Activated CD8-positive, alpha-beta memory T cell treated with anti-CD3 and anti-CD28 coated beads for 1 hour (primary cell): ENCODE results near the gene LYZ.

Experiments used
- DNase-seq, 2 donors: peaks; one replicate each; pipeline ENCODE4 v3.0.0-alpha.2; 2020; ENCODE audit warnings: low read depth in 1 of 2; ENCODE audit errors: extremely low read depth in 1 of 2

LYZ gene

DNA sequence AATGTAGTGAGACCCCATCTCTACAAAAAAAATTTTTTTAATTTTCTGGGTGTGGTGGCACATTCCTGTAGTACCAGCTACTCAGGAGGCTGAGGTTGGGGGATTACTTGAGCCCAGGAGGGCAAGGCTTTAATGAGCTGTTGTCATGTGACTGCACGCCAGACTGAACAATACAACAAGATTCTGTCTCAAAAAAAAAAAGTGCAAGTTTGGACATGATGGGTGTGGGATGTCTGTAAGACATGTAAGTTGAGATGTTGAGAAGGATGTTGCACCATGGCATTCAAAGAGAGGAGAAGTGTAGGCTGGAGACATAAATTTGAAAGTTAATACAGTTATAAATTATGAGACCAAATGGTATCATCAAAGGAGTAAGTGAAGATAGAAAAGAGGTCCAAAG lies 34.9 kb downstream of the LYZ start:
- no peak for DNase-seq

DNA sequence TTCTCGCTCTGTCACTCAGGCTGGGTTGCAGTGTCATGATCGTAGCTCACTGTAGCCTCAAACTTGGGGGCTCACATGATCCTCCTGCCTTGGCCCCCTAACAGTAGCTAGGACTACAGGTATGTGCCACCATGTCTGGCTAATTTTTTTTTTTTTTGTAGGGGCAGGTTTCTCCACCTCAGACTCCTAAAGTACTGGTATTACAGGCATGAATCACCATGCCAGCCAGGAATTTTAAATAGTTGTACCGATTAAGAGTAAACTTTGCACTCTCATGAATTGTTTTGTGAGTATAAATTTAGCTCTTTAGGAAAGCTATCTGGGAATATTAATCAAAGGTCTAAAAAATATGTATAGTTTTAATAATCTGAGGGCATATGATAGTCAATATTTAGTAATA lies 36.9 kb downstream of the LYZ start:
- DNase-seq: no peak

DNA sequence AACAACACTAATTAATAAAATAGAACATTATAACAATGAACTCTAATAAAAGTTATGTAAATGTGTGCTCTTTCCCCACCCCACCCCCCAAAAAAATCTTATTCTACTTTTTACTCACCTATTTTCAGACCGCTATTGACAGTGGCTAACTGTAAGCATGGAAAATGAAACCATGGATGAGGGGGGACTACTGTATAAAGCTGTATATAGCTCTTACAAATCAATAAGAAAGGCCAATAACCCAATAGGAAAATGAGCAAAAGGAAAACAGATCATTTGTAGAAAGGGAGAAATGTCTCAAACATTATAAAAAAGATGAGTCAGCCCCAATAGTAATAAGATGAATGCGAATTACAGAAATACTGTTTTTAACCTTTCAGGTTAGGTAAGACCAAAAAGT lies 38.7 kb downstream of the LYZ start:
- DNase-seq: no peak

DNA sequence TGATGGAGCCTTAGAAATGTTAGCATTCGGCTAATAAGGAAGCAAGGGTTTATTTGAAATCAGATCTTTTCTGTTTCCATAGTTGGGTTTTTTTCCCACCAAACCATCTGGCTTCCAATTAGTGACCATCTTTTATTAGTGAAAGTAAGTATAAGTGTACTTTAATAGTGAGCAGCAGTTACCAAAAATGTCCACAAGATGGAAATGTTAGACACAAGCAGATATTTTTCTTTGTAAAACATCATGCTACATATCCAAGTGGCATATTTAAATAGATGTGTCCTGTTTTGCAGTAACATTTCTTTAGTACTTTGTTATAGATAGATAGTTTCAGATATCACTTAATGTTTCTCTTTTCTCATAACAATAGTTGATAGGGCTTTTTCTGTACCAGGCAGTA lies 40.2 kb downstream of the LYZ start:
- DNase-seq: no peak

DNA sequence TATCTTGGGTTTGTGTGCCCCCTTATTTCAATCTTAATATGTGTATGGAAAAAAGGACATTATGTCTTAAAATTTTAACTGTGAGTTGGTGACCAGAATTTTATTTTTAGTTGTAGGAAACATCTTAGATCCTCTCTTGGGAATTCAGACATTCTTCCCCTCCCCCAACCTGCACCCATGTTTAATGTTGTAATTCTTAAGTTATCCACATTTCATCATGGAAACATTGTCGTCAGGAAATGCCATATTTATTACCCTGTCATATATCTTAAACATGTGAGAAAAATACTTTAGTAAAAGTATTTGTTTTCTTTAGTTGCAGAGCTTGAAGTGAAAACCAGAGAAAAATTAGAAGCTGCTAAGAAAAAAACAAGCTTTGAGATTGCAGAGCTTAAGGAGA lies 41.6 kb downstream of the LYZ start:
- no peak for DNase-seq

DNA sequence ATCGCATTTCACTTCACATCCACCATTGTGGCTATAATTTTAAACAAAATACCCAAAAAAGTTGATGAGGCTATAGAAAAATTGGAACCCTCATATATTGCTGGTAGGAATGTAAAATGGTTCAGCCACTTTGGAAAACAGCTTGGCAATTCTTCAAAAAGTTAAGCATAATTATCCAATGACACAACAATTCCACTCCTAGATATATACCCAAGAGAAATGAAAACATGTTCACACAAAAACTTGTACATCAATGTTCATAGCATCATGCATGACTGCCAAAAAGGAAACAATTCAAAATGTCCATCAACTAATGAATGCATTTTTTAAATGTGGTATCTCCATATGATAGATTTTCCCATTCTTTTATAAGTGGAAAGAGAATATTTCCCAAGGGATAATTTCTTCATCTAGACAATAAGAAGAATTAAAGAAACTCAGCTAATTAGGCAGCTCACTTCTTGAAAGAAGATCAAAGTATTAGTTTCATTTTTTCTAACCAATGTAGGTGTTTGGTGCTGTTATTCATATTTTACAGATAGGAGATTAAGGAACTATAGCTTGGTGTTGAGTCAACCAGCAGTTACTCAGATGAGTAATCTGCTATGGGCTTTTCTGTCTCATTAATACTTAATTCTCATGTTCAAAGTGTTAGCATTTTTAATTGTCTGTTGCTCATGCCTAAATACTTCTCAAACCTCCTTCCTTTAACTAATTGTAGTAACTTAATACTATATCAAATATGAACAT lies 44.2 kb downstream of the LYZ start:
- DNase-seq: no peak

DNA sequence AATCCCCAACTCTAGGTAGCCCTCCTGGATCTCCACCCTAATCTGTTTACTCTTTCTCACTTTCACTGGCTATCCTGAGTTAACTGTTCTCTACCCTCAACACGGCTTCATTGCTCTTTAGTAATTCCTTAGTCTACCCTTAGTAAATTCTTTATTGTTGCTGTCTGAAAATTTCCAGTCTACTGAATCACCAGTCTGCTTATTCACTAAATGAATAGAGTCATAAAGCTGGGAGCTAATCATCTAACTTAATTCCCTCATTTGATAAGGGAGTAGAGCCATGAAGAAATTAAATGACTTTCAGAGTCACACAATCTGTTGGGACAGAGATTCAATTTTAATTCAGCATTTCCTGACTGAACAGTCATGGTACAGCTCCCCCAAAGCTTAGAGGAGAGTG lies 47.9 kb downstream of the LYZ start:
- no peak for DNase-seq

DNA sequence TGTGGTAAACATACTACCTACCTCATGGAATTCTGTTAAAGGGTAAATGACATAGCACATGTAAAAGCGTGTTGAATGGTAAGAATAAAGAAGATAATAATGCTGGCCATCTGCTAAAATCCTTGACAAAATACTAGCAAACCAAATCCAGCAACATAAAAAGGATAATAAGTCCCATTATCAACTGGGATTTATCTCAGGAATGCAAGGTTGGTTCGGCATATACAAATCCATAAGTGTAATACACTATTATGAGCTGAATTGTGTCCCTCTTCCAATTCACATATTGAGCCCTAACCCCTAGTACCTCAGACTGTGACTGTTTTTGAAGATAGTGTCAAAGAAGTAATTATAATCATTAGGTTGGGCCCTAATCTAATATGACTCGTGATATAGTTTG lies 48.8 kb downstream of the LYZ start:
- no peak for DNase-seq

DNA sequence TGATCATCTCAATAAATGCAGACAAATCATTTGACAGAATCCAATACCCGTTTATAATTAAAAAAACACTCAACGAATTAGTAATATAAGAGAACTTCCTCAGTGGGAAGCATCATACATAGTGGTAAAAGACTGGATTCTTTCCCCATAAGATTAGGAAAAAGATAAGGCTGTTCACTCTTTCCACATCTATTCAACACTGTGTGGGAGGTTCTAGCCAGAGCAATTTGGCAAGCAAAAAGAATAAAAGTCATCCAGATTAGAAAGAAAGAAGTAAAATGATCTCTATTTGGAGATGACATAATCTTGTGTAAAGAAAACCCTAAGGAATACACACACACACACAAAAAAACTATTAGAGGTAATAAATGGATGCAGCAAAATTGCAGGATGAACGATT lies 49.8 kb downstream of the LYZ start:
- no peak for DNase-seq

DNA sequence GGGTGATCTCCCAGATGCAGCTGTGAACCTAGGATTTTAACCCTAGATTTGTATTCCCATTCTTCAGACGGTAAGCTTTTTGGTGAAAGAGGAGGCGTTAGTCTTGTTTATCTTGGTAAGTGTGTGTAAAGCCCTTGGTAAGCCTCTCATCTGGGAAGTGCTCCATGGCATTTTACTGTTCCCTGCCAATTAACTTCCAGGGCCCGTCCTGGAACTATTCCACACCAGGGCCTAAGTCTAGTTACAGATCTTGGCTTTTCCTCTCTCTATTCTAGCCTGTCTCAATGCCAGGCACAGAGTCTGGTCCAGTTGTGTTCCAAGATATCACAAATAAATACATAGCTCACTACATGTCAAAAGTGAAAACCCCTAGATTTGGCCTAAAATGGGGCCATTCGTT lies 53.8 kb downstream of the LYZ start:
- DNase-seq: no peak
